Measurements from ENCODE around the gene PITPNM3. TPM values are rescaled to one million over a fixed set of nuclear protein-coding genes. Genes with fewer than 3 reads are reported as not detected.

The PITPNM3 gene
- total RNA-seq, 1 experiment from 2014 or later: 4.2 TPM

- Histone ChIP-seq H3K27ac (ENCODE audit: low read depth, low read length) (no peak overlapping the region), H3K36me3 (ENCODE audit: control insufficient read depth in 1 of 2, insufficient read depth in 2 of 2, low read length in 2 of 2) (no peaks in the 10 kb centered on the region), H2AFZ (ENCODE audit: low read depth, low read length, poor library complexity, severe bottlenecking) (no peak overlapping the region), H3K4me3 (replicated peaks in 1 of 2; ENCODE audit: low read depth in 1 of 2, low read length in 2 of 2) (no peak overlapping the region), H4K20me1 (ENCODE audit: insufficient read depth) (no peaks in the 10 kb centered on the region), H3K9me2 (ENCODE audit: insufficient read depth) (no peaks in the 10 kb centered on the region), H3K4me1 (ENCODE audit: control insufficient read depth in 1 of 2, insufficient read depth in 2 of 2, low read length in 2 of 2) (peaks cover 0 to 4% of the 10 kb centered on the region in 2 experiments; a peak in 2 of 4 replicates), H3K9ac (ENCODE audit: low read length) (no peak overlapping the region), H3K27me3 (ENCODE audit: insufficient read depth, low read length) (no peaks in the 10 kb centered on the region), H3K9me3 (ENCODE audit: control insufficient read depth in 1 of 2, insufficient read depth in 1 of 2, low read depth in 1 of 2, low read length in 2 of 2) (peaks cover 0 to under 1% of the 10 kb centered on the region in 2 experiments; a peak in 1 of 4 replicates), H3K4me2 (ENCODE audit: low read length) (no peak overlapping the region), H3K79me2 (ENCODE audit: insufficient read depth, low read length) (no peaks in the 10 kb centered on the region)
- no TSS peak for BruUV-seq (replicated peaks)
- TF ChIP-seq, protein P1, sequence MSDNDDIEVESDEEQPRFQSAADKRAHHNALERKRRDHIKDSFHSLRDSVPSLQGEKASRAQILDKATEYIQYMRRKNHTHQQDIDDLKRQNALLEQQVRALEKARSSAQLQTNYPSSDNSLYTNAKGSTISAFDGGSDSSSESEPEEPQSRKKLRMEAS (IDR thresholded peaks at IDR 0.05): no peak
- no peak for TF ChIP-seq EGR1 (IDR thresholded peaks at IDR 0.05; ENCODE audit: low read depth)
- POLR2A ChIA-PET: no interaction called here
- no peak for ATAC-seq
- intact Hi-C loops (cut with micrococcal nuclease): no loop called here
- RAD21 ChIA-PET (ENCODE audit: low non-redundant PET in 1 of 2, low total read pairs in 2 of 2, uncharacterized antibody in 2 of 2, unreplicated experiment in 2 of 2): no interaction called here
- CTCF ChIA-PET: interaction anchor here (1.7 to 2.2 kb wide), 2 partner anchors 139 to 834 kb away, joined by 4 to 7 read pairs; no protein-coding TSS in a partner anchor
- DNase-seq (ENCODE audit: low read depth, low spot score): no peak
Observed at GRCh38 chr17:6425407-6425806, 130.9 kb downstream of the PITPNM3 start.

DNA sequence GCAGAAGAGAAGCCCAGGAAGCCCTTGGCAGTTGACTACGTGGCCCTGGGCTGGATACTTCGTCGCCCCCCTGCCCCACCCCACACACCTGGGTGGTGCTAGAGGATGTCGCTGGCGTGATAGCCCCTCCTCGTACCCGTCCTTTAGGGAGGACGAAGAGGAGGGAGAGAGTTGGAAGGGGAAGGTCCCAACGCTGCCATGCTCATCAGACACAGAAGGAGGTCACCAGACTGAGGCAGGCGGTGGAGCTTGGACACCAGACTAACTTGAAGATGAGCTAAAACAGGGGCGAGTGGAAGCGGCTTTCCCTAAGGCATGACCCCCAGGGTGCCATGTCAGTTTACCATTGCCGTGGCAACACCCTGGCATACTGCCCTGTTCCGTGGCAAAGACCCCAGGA, 132.4 kb downstream of the PITPNM3 start:
- H3K79me2 ChIP-seq (ENCODE audit: insufficient read depth, low read length): no peaks in the 10 kb centered on the region
- TF ChIP-seq, protein P1 (IDR thresholded peaks at IDR 0.05): no peak
- no peak for TF ChIP-seq EZH2 (IDR thresholded peaks at IDR 0.05)
- no peak overlapping the region for H3K4me3 ChIP-seq (replicated peaks in 1 of 2; ENCODE audit: low read depth in 1 of 2, low read length in 2 of 2)
- ChIA-PET POLR2A (no interaction called here), CTCF (interaction anchor here (1.5 to 2.2 kb wide), 3 partner anchors 12 to 832 kb away, joined by 4 to 7 read pairs (median 5); no protein-coding TSS in a partner anchor), RAD21 (ENCODE audit: low non-redundant PET in 1 of 2, low total read pairs in 2 of 2, uncharacterized antibody in 2 of 2, unreplicated experiment in 2 of 2) (no interaction called here)
- ATAC-seq (no peak), DNase-seq (ENCODE audit: low read depth, low spot score) (no peak)
- H3K9me2 ChIP-seq (ENCODE audit: insufficient read depth): no peaks in the 10 kb centered on the region
- H3K9me3 ChIP-seq (ENCODE audit: control insufficient read depth in 1 of 2, insufficient read depth in 1 of 2, low read depth in 1 of 2, low read length in 2 of 2): no peaks in the 10 kb centered on the region
- no peak overlapping the region for H3K4me2 ChIP-seq (ENCODE audit: low read length)
- H3K27me3 ChIP-seq (ENCODE audit: insufficient read depth, low read length): peaks cover 5% of the 10 kb centered on the region; the same call in 1 of the 2 replicates
- intact Hi-C loops (cut with micrococcal nuclease): loop anchor here (5.0 kb wide), 1 partner anchor 1177 kb away; no protein-coding TSS in a partner anchor
- H3K27ac ChIP-seq (ENCODE audit: low read depth, low read length): no peak overlapping the region
- BruUV-seq (replicated peaks): no TSS peak
- H3K9ac ChIP-seq (ENCODE audit: low read length): no peak overlapping the region
- no peaks in the 10 kb centered on the region for H3K36me3 ChIP-seq (ENCODE audit: control insufficient read depth in 1 of 2, insufficient read depth in 2 of 2, low read length in 2 of 2)
- peaks cover 0 to 4% of the 10 kb centered on the region in 2 experiments; a peak in 2 of 4 replicates for H3K4me1 ChIP-seq (ENCODE audit: control insufficient read depth in 1 of 2, insufficient read depth in 2 of 2, low read length in 2 of 2)
- no peaks in the 10 kb centered on the region for H4K20me1 ChIP-seq (ENCODE audit: insufficient read depth)
- no peak overlapping the region for H2AFZ ChIP-seq (ENCODE audit: low read depth, low read length, poor library complexity, severe bottlenecking)

Measured in HCT116 (cell line).